Ovary (tissue), 9 donors: ENCODE data around the gene WDR31. TPM values are rescaled to one million over a fixed set of nuclear protein-coding genes. Genes with fewer than 3 reads are reported as not detected.

Experiments used
- DNase-seq, 5 donors: peaks; one replicate each; pipeline ENCODE4 v3.0.0-alpha.2; 2019 to 2020
- H3K27ac ChIP-seq, 2 donors: fragments of 200-600 bp; one replicate each; pipeline versions ENCODE4 v1.5.1 to v1.8.0; 2019 to 2022
- H3K27me3 ChIP-seq: fragments of 200-600 bp; one replicate; pipeline ENCODE4 v1.8.0; 2022
- H3K36me3 ChIP-seq: fragments of 200-600 bp; sonication (generic); one replicate; pipeline ENCODE4 v1.5.1; 2019
- H3K4me1 ChIP-seq: one replicate; pipeline ENCODE4 v1.8.1; 2013; ENCODE audit warnings: mild to moderate bottlenecking, moderate library complexity; ENCODE audit not compliant: insufficient read depth
- H3K4me3 ChIP-seq: fragments of 200-600 bp; sonication (generic); one replicate; pipeline ENCODE4 v1.5.1; 2017
- H3K9me3 ChIP-seq, 2 donors: fragments of 200-600 bp in 1 of 2; sonication (generic) in 1 of 2; one replicate each; pipeline versions ENCODE4 v1.5.1 to v1.8.1; 2013 to 2019; ENCODE audit warnings: mild to moderate bottlenecking in 1 of 2, moderate library complexity in 1 of 2
- CTCF ChIP-seq, 3 donors: fragments of 450-650 bp in 2 of 3; fragments of 200-600 bp in 1 of 3; IDR thresholded peaks; one replicate each; pipeline versions ENCODE4 v1.5.1 to v1.8.0; 2016 to 2022; ENCODE audit warnings: antibody characterized with exemption in 3 of 3, mild to moderate bottlenecking in 1 of 3
- EP300 ChIP-seq: sonication (generic); formaldehyde crosslinking; IDR thresholded peaks from one replicate; pipeline ENCODE4 v1.6.1; 2017; ENCODE audit warnings: antibody characterized with exemption
- POLR2A ChIP-seq: fragments of 450-650 bp; IDR thresholded peaks from one replicate; pipeline ENCODE4 v1.6.1; 2017; ENCODE audit warnings: antibody characterized with exemption, mild to moderate bottlenecking, moderate library complexity
- WGBS, 3 donors: extraction: QIAGEN DNeasy Blood & Tissue Kit in 1 of 3; methylation state at CpG; one replicate each; pipeline versions ENCODE4 v1.1.5 to v1.1.7; 2013 to 2017; 5-methylcytosine and 5-hydroxymethylcytosine counted together
- intact Hi-C, 4 donors: fragments of 100-400 bp; cut with DNase I; formaldehyde crosslinking; loops; one replicate each; pipeline versions ENCODE4 v1.11.0 to v1.15.1; 2022 to 2023
- polyA plus RNA-seq, 2 donors: library from polyadenylated mRNA; stranded (reverse); fragments of 200-250 nt in 1 of 2; fragments of 350-450 nt in 1 of 2; fragmentation: Illumina TruSeq in 1 of 2; extraction: RNeasy Lipid Tissue Mini Kit (QIAGEN cat#74804) in 1 of 2; gene quantifications; one replicate each; pipeline ENCODE4 v1.2.3, GENCODE V29; 2013 to 2014
- total RNA-seq, 7 donors: library from RNA; depleted of rRNA in 2 of 7; stranded (reverse); fragments of >200 nt in 2 of 7; fragmentation: NEBNext Ultra II Directional in 3 of 7; extraction: Animal tissue kit (Norgen Biotek cat#: 25700) in 3 of 7; gene quantifications; one replicate each; pipeline versions ENCODE4 v1.1.0 to v1.2.4, GENCODE V29; 2016 to 2023
- donor health status: DM: no; HTN: no; CAD: no; lungs with moderate emphysema.
- donor health status: DM: no; HTN: no; CAD: no.
- donor health status: Bipolar disorder and iron deficiency.
- donor health status: DM: yes; HTN: yes; CAD: no.
- donor health status: DM: no; HTN: no; CAD: no.
- donor health status: DM: yes; HTN: yes; CAD: no.

The WDR31 gene
- total and polyA plus RNA-seq, 9 donors = 1.7 to 5.3 (median 3.4) TPM

GRCh38 chr9:113364951-113365350, 24.9 kb upstream of the WDR31 start:
- H3K27me3 ChIP-seq = no peaks in the 10 kb centered on the region
- no peak for DNase-seq
- intact Hi-C loops = no loop called here
- TF ChIP-seq POLR2A (no peak), EP300 (no peak), CTCF (IDR thresholded peaks at IDR 0.05) (no peak)
- no peak overlapping the region for H3K27ac ChIP-seq
- 55 to 80% (median 79%) methylated on average over 1 of the region's 1 CpG for WGBS, 3 donors
- H3K36me3 ChIP-seq = no peaks in the 10 kb centered on the region
- H3K4me1 ChIP-seq = no peaks in the 10 kb centered on the region
- no peak overlapping the region for H3K4me3 ChIP-seq
- H3K9me3 ChIP-seq = no peaks in the 10 kb centered on the region

- Histone ChIP-seq H3K27me3 (no peaks in the 10 kb centered on the region), H3K4me1 (no peaks in the 10 kb centered on the region), H3K36me3 (no peaks in the 10 kb centered on the region), H3K9me3 (no peaks in the 10 kb centered on the region), H3K4me3 (no peak overlapping the region), H3K27ac (no peak overlapping the region)
- no peak for DNase-seq
- TF ChIP-seq EP300 = no peak
- no peak for TF ChIP-seq CTCF (IDR thresholded peaks at IDR 0.05)
- no peak for TF ChIP-seq POLR2A
- 64 to 91% (median 84%) methylated on average over 3 of the region's 3 CpGs for WGBS, 3 donors
- intact Hi-C loops = no loop called here
These were observed 23.3 kb upstream of the WDR31 start for GRCh38 chr9:113363336-113363735.

- Histone ChIP-seq H3K4me1 (no peaks in the 10 kb centered on the region), H3K27me3 (no peaks in the 10 kb centered on the region), H3K4me3 (no peak overlapping the region), H3K27ac (no peak overlapping the region), H3K36me3 (no peaks in the 10 kb centered on the region), H3K9me3 (no peaks in the 10 kb centered on the region)
- no peak for TF ChIP-seq CTCF (IDR thresholded peaks at IDR 0.05)
- no peak for TF ChIP-seq POLR2A
- no peak for TF ChIP-seq EP300
- WGBS, 3 donors = 26 to 44% (median 37%) methylated on average over 7 of the region's 7 CpGs
- intact Hi-C loops = no loop called here
- no peak for DNase-seq
These were observed 21.4 kb upstream of the WDR31 start for GRCh38 chr9:113361304-113362018.

- WGBS, 3 donors = 87 to 91% (median 90%) methylated on average over 15 of the region's 15 CpGs
- intact Hi-C loops = no loop called here
- Histone ChIP-seq H3K36me3 (no peaks in the 10 kb centered on the region), H3K9me3 (no peaks in the 10 kb centered on the region), H3K4me1 (no peaks in the 10 kb centered on the region), H3K4me3 (no peak overlapping the region), H3K27me3 (no peaks in the 10 kb centered on the region), H3K27ac (no peak overlapping the region)
- DNase-seq = no peak
- TF ChIP-seq POLR2A = no peak
These were observed 20.3 kb upstream of the WDR31 start for GRCh38 chr9:113360242-113360842.

- Histone ChIP-seq H3K36me3 (no peaks in the 10 kb centered on the region), H3K4me3 (no peak overlapping the region), H3K27me3 (no peaks in the 10 kb centered on the region), H3K27ac (no peak overlapping the region), H3K4me1 (no peaks in the 10 kb centered on the region), H3K9me3 (no peaks in the 10 kb centered on the region)
- no peak for DNase-seq
- TF ChIP-seq EP300 (no peak), CTCF (IDR thresholded peaks at IDR 0.05) (no peak), POLR2A (no peak)
- intact Hi-C loops = no loop called here
- WGBS, 3 donors = 76 to 89% (median 86%) methylated on average over 1 of the region's 1 CpG
These were observed 19.3 kb upstream of the WDR31 start for GRCh38 chr9:113359385-113359784.
